SK-N-SH treated with all-trans-retinoic acid at 6 μM for 48 hours (cell line): Measurements from ENCODE around the gene SF3A1.
A peak's percentile ranks its signal among the peaks of the same experiment; 100 is the strongest.

Experiments used
- ATAC-seq: fragments of 200-7000 bp; cut with Tn5 transposase; 3 replicates; pipeline ENCODE4 v1.9.1; 2020; ENCODE audit warnings: mild to moderate bottlenecking, moderate library complexity
- ARNTL ChIP-seq: fragments of 450-650 bp; formaldehyde crosslinking; IDR thresholded peaks from 2 replicates; pipeline ENCODE4 v1.5.0; 2020; ENCODE audit warnings: low read depth, mild to moderate bottlenecking, moderate library complexity, borderline replicate concordance
- BACH2 ChIP-seq: fragments of 250-450 bp; sonication (Bioruptor Pico); IDR thresholded peaks from 2 replicates; pipeline ENCODE4 v1.9.0; 2021; ENCODE audit warnings: mild to moderate bottlenecking, borderline replicate concordance
- CSDC2 ChIP-seq: fragments of 250-450 bp; sonication (Bioruptor Pico); IDR thresholded peaks from 2 replicates; pipeline ENCODE4 v1.5.0; 2020; ENCODE audit warnings: mild to moderate bottlenecking, moderate library complexity
- ESRRG ChIP-seq: fragments of 250-450 bp; sonication (Bioruptor Pico); IDR thresholded peaks from 2 replicates; pipeline ENCODE4 v1.6.1; 2021; ENCODE audit warnings: mild to moderate bottlenecking
- GLIS3 ChIP-seq: fragments of 250-450 bp; sonication (Bioruptor Pico); IDR thresholded peaks from 2 replicates; pipeline ENCODE4 v1.5.0; 2020; ENCODE audit warnings: mild to moderate bottlenecking, moderate library complexity
- ISL1 ChIP-seq: fragments of 250-450 bp; sonication (Bioruptor Pico); IDR thresholded peaks from 2 replicates; pipeline ENCODE4 v2.1.2; 2022; ENCODE audit warnings: mild to moderate bottlenecking, moderate library complexity
- OSR1 ChIP-seq: fragments of 250-450 bp; sonication (Bioruptor Pico); IDR thresholded peaks from 2 replicates; pipeline ENCODE4 v1.8.0; 2022; ENCODE audit warnings: moderate library complexity, mild to moderate bottlenecking, inconsistent platforms
- RARB ChIP-seq: fragments of 250-450 bp; sonication (Bioruptor Pico); IDR thresholded peaks from 2 replicates; pipeline ENCODE4 v1.8.0; 2021; ENCODE audit warnings: mild to moderate bottlenecking, moderate library complexity
- SNAI2 ChIP-seq: fragments of 250-450 bp; sonication (Bioruptor Pico); IDR thresholded peaks from 2 replicates; pipeline ENCODE4 v1.5.0; 2020; ENCODE audit warnings: mild to moderate bottlenecking, moderate library complexity
- TCF4 ChIP-seq: fragments of 250-450 bp; sonication (Bioruptor Pico); IDR thresholded peaks from 2 replicates; pipeline ENCODE4 v1.8.0; 2021; ENCODE audit warnings: mild to moderate bottlenecking, moderate library complexity, borderline replicate concordance
- TOX ChIP-seq: fragments of 250-450 bp; sonication (Bioruptor Pico); IDR thresholded peaks from 2 replicates; pipeline ENCODE4 v1.8.0; 2021; ENCODE audit warnings: mild to moderate bottlenecking, moderate library complexity, borderline replicate concordance
- ZC3H10 ChIP-seq: fragments of 250-450 bp; sonication (Bioruptor Pico); IDR thresholded peaks from 2 replicates; pipeline ENCODE4 v1.5.1; 2021; ENCODE audit warnings: mild to moderate bottlenecking, moderate library complexity
- ZFP3 ChIP-seq: fragments of 250-450 bp; sonication (Bioruptor Pico); IDR thresholded peaks from 2 replicates; pipeline ENCODE4 v1.5.0; 2020; ENCODE audit warnings: mild to moderate bottlenecking, moderate library complexity
- ZFP30 ChIP-seq: fragments of 450-650 bp; formaldehyde crosslinking; IDR thresholded peaks from 2 replicates; pipeline ENCODE4 v1.5.0; 2022; ENCODE audit warnings: mild to moderate bottlenecking, moderate library complexity
- ZNF565 ChIP-seq: fragments of 450-650 bp; formaldehyde crosslinking; conservative IDR thresholded peaks from 2 replicates; pipeline ENCODE4 v1.5.0; 2020; ENCODE audit warnings: low read depth, mild to moderate bottlenecking, moderate library complexity
- ZNF70 ChIP-seq: fragments of 450-650 bp; formaldehyde crosslinking; IDR thresholded peaks from 2 replicates; pipeline ENCODE4 v1.5.0; 2020; ENCODE audit warnings: mild to moderate bottlenecking, moderate library complexity
- TF ChIP-seq, protein P1 (sequence below): fragments of 250-450 bp; sonication (Bioruptor Pico); IDR thresholded peaks from 2 replicates; pipeline ENCODE4 v1.5.1; 2021; ENCODE audit warnings: mild to moderate bottlenecking, moderate library complexity
- TF ChIP-seq, protein P2 (sequence below): fragments of 250-450 bp; sonication (Bioruptor Pico); IDR thresholded peaks from 2 replicates; pipeline ENCODE4 v1.5.0; 2020; ENCODE audit warnings: mild to moderate bottlenecking, moderate library complexity
- TF ChIP-seq, protein P3 (sequence below): fragments of 250-450 bp; sonication (Bioruptor Pico); IDR thresholded peaks from 2 replicates; pipeline ENCODE4 v1.8.0; 2020; ENCODE audit warnings: mild to moderate bottlenecking, moderate library complexity, borderline replicate concordance

SF3A1 gene

DNA sequence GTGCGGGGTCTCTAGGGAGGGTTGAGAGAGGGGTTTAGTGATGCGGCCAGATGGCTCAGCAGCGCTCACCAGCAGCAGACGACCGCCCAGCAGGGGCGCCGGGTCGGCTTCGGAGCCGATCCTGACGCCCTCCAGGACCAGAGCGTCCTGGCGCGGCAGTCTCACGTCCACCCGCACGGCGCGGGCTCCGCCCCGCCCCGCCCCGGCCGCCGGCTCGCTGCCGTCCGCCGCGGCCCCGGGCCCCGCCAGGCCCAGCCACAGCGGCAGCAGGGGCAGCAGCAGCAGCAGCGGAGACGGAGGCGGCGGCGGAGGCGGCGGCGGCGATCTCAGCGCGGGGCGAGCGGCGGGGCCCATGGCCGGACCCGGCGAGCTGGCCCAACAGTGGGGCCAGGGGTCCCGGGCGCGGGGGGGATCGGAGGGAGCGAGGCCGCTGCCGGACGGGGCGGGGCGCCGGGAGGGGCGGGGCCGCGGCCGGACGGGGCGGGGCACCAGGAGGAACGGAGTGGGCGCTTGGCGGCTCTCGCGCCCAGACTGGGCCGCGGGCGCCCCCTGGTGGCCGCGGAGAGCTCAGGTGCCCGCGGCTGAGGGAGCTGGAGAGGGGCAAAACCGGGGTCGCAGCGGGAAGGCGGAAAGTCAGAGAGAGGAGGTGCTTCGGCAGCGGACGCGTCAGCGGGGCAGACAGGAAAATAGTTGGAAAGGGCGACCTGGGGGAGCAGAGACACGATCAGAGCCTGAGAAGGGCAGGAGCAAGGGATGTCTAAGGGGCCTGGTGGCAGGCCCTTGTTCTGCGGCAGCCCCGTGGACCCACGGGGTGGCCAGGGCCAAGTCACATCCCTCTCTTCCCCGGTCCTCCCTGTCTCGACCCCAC lies 30.5 kb upstream of the SF3A1 start, which contains the start of gene RNF215:
TSS of gene RNF215 (minus strand) at position 452 of the 868 bp plus-strand sequence. CDS start at position 354, 98 bp downstream.
- TF ChIP-seq GLIS3 (no peak), ESRRG (no peak), ZFP3 (peak; percentile 89), OSR1 (CRISPR knock-in tag) (no peak), RARB (no peak)
- TF ChIP-seq, protein P1, sequence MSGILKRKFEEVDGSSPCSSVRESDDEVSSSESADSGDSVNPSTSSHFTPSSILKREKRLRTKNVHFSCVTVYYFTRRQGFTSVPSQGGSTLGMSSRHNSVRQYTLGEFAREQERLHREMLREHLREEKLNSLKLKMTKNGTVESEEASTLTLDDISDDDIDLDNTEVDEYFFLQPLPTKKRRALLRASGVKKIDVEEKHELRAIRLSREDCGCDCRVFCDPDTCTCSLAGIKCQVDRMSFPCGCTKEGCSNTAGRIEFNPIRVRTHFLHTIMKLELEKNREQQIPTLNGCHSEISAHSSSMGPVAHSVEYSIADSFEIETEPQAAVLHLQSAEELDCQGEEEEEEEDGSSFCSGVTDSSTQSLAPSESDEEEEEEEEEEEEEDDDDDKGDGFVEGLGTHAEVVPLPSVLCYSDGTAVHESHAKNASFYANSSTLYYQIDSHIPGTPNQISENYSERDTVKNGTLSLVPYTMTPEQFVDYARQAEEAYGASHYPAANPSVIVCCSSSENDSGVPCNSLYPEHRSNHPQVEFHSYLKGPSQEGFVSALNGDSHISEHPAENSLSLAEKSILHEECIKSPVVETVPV (CRISPR knock-in tag) = no peak
- ATAC-seq = peak; percentile 90

DNA sequence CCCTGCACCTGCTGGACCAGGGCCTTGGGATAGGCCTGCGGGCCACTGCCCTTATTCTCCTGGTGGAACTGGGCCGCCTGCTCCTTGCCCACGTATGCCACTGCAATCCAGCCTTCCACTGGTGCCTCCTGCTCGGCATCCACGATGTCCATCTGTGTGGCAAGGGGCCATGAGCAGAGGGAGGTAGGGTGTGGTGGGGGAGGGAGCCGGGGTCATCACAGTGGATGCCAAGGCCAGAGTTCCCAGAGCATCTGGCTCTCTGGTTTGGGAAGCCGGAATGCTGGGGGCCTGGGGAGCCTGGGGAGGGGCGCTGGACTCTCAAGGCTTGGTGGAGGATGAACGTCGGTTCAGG lies 29.9 kb upstream of the SF3A1 start:
- ATAC-seq = no peak; the same call in 2 of the 3 replicates

DNA sequence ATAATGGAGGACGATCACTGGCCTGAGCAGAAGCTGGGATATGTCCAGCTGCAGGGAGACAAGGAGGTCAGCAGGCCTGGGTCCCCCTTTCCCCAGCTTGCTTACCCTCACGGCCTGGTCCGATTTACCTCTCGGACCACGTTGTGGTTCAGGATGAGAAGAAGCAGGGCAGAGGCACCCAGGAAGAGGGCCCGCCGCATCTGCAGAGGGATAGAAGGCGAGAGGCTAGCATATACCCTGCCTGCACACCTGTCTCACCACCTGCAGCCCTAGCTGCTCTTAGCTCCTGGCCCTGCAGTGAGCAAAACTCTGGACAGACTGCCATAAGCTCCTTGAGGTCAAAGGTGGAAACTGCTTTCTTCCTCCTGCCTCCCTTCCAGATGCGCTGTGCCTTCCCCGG lies 29.2 kb upstream of the SF3A1 start:
- TF ChIP-seq, protein P2, sequence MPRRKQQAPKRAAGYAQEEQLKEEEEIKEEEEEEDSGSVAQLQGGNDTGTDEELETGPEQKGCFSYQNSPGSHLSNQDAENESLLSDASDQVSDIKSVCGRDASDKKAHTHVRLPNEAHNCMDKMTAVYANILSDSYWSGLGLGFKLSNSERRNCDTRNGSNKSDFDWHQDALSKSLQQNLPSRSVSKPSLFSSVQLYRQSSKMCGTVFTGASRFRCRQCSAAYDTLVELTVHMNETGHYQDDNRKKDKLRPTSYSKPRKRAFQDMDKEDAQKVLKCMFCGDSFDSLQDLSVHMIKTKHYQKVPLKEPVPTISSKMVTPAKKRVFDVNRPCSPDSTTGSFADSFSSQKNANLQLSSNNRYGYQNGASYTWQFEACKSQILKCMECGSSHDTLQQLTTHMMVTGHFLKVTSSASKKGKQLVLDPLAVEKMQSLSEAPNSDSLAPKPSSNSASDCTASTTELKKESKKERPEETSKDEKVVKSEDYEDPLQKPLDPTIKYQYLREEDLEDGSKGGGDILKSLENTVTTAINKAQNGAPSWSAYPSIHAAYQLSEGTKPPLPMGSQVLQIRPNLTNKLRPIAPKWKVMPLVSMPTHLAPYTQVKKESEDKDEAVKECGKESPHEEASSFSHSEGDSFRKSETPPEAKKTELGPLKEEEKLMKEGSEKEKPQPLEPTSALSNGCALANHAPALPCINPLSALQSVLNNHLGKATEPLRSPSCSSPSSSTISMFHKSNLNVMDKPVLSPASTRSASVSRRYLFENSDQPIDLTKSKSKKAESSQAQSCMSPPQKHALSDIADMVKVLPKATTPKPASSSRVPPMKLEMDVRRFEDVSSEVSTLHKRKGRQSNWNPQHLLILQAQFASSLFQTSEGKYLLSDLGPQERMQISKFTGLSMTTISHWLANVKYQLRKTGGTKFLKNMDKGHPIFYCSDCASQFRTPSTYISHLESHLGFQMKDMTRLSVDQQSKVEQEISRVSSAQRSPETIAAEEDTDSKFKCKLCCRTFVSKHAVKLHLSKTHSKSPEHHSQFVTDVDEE (CRISPR knock-in tag) = no peak
- TF ChIP-seq ZFP3 (no peak), ZC3H10 (CRISPR knock-in tag) (no peak), TOX (CRISPR knock-in tag) (no peak), CSDC2 (CRISPR knock-in tag) (no peak), OSR1 (CRISPR knock-in tag) (no peak), ZNF70 (CRISPR knock-in tag) (no peak), TCF4 (CRISPR knock-in tag) (no peak), ZFP30 (CRISPR knock-in tag) (no peak)
- TF ChIP-seq, protein P3, sequence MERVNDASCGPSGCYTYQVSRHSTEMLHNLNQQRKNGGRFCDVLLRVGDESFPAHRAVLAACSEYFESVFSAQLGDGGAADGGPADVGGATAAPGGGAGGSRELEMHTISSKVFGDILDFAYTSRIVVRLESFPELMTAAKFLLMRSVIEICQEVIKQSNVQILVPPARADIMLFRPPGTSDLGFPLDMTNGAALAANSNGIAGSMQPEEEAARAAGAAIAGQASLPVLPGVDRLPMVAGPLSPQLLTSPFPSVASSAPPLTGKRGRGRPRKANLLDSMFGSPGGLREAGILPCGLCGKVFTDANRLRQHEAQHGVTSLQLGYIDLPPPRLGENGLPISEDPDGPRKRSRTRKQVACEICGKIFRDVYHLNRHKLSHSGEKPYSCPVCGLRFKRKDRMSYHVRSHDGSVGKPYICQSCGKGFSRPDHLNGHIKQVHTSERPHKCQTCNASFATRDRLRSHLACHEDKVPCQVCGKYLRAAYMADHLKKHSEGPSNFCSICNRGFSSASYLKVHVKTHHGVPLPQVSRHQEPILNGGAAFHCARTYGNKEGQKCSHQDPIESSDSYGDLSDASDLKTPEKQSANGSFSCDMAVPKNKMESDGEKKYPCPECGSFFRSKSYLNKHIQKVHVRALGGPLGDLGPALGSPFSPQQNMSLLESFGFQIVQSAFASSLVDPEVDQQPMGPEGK (CRISPR knock-in tag) = no peak
- TF ChIP-seq, all 23 proteins: peak for 0
- no peak for ATAC-seq

More for the DNA sequence above, 29.9 kb upstream of the SF3A1 start:
- TF ChIP-seq ZFP3 (no peak), ZC3H10 (CRISPR knock-in tag) (no peak), SNAI2 (CRISPR knock-in tag) (no peak), ISL1 (CRISPR knock-in tag) (no peak), RARB (no peak), ZNF70 (CRISPR knock-in tag) (no peak), TOX (CRISPR knock-in tag) (no peak), ZNF565 (CRISPR knock-in tag) (no peak), BACH2 (CRISPR knock-in tag) (no peak), ZFP30 (CRISPR knock-in tag) (no peak), ARNTL (CRISPR knock-in tag) (no peak)
- TF ChIP-seq, protein P3 (CRISPR knock-in tag) = no peak
- TF ChIP-seq, protein P2 (CRISPR knock-in tag) = no peak
